IMR-90 (cell line): ENCODE results near the gene RAPGEF2.

Source experiments
- CEBPB ChIP-seq: IDR thresholded peaks from 2 replicates; pipeline ENCODE4 v1.6.1; 2012; ENCODE audit warnings: low read depth, low read length, improper control_type of control experiment
- CHD1 ChIP-seq: IDR thresholded peaks from 2 replicates; pipeline ENCODE4 v1.6.1; 2012; ENCODE audit warnings: low read depth, low read length, improper control_type of control experiment
- POLR2A ChIP-seq: IDR thresholded peaks from 2 replicates; pipeline ENCODE4 v1.6.1; 2012; ENCODE audit warnings: mild to moderate bottlenecking, low read depth, low read length
- RAD21 ChIP-seq: IDR thresholded peaks from 2 replicates; pipeline ENCODE4 v1.6.1; 2012; ENCODE audit warnings: low read length, improper control_type of control experiment
- TF ChIP-seq, protein P1 (sequence below): conservative IDR thresholded peaks from 2 replicates; pipeline ENCODE4 v1.5.1; 2012; ENCODE audit warnings: mild to moderate bottlenecking, low read depth, low read length, improper control_type of control experiment

- no peak for TF ChIP-seq RAD21
- TF ChIP-seq, protein P1, sequence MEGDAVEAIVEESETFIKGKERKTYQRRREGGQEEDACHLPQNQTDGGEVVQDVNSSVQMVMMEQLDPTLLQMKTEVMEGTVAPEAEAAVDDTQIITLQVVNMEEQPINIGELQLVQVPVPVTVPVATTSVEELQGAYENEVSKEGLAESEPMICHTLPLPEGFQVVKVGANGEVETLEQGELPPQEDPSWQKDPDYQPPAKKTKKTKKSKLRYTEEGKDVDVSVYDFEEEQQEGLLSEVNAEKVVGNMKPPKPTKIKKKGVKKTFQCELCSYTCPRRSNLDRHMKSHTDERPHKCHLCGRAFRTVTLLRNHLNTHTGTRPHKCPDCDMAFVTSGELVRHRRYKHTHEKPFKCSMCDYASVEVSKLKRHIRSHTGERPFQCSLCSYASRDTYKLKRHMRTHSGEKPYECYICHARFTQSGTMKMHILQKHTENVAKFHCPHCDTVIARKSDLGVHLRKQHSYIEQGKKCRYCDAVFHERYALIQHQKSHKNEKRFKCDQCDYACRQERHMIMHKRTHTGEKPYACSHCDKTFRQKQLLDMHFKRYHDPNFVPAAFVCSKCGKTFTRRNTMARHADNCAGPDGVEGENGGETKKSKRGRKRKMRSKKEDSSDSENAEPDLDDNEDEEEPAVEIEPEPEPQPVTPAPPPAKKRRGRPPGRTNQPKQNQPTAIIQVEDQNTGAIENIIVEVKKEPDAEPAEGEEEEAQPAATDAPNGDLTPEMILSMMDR, result no peak
- TF ChIP-seq CEBPB, result no peak
- TF ChIP-seq POLR2A, result no peak
- no peak for TF ChIP-seq CHD1
Observed at GRCh38 chr4:159352609-159353008, 249.7 kb downstream of the RAPGEF2 start.
